ENCODE measurements around the gene HES1. TPM values are rescaled to one million over a fixed set of nuclear protein-coding genes. Genes with fewer than 3 reads are reported as not detected.

Gene HES1
- total RNA-seq, 1 donor from 2014 or later: 55.6 TPM

- H3K4me3 ChIP-seq (ENCODE audit: low read depth, low read length): no peak overlapping the region
- TF ChIP-seq CTCF (conservative IDR thresholded peaks at IDR 0.05; ENCODE audit: low read depth, low read length): no peak
- DNase-seq (ENCODE audit: low read depth): no peak
These were observed 18.4 kb downstream of the HES1 start for GRCh38 chr3:194154346-194154745.

- H3K4me3 ChIP-seq (ENCODE audit: low read depth, low read length): no peak overlapping the region
- TF ChIP-seq CTCF (conservative IDR thresholded peaks at IDR 0.05; ENCODE audit: low read depth, low read length): no peak
- DNase-seq (ENCODE audit: low read depth): no peak
These were observed 20.1 kb downstream of the HES1 start for GRCh38 chr3:194156095-194156494.

GRCh38 chr3:194158942-194159439 lies 23.0 kb downstream of the HES1 start:
- no peak overlapping the region for H3K4me3 ChIP-seq (ENCODE audit: low read depth, low read length)
- no peak for TF ChIP-seq CTCF (conservative IDR thresholded peaks at IDR 0.05; ENCODE audit: low read depth, low read length)
- no peak for DNase-seq (ENCODE audit: low read depth)

DNA sequence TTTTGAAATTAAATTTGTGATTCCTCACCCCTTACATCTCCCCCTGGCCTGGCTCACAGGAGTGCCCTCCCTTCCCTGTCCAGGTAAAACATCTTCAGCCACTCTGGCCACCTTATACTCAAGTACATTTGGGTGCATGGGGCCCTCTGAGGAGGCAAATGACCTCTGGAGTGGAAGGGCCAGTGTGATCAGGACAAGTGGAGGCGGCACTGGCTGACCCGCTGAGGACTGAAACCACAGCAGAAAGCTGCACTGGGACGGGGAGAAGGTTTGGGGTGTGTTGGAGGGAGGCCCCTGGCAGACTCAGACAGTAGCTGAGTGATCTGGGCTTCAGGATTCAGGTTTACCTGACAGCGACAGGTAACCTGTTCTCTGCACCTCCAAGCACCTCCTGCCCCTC lies 24.2 kb downstream of the HES1 start:
- no peak for TF ChIP-seq CTCF (conservative IDR thresholded peaks at IDR 0.05; ENCODE audit: low read depth, low read length)
- H3K4me3 ChIP-seq (ENCODE audit: low read depth, low read length): no peak overlapping the region
- DNase-seq (ENCODE audit: low read depth): no peak

DNA sequence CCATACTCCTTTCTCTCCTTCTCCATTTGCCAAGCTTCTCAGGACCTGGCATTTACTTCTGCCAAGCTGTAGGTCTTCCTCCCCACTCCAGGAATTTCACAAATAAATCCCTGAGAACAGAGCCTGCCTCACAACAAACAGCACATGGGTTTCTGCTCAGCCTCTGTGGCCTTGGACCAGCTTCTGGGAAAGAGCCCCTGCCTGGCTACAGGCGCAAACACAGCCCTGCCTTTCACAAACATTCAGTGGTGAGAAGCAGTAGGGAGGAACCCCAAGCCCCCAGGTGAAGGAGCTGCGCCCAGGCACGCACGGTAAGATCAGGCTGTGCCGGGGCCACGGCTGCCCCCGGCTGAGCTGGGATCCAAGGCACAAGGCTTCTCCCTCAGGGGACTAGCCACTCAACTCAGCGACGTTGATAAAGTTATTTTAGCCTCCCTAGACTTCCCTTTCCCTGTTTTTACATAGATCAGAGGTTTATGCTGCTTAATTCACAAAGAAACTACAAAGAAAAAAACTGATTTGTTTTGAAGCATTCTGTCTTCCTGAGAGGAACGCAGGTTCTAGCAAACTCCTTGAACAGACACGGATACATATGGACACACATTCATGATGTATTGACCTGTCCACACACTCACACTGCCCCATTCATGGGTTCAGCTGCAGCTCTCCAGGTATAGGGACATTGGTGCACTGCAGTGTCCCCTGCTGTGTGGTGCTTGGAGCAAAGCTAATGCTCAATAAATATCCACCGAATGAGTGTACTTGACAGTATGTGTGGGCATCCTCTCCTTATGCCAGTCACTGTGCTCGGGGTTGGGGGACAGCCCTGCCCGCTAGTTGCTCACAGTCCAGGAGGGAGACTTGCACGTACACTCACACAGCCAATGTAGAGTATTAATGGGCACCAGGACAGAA lies 25.4 kb downstream of the HES1 start:
- H3K4me3 ChIP-seq (ENCODE audit: low read depth, low read length): no peak overlapping the region
- no peak for TF ChIP-seq CTCF (conservative IDR thresholded peaks at IDR 0.05; ENCODE audit: low read depth, low read length)
- DNase-seq (ENCODE audit: low read depth): no peak

GRCh38 chr3:194162070-194162678 lies 26.2 kb downstream of the HES1 start:
- no peak for DNase-seq (ENCODE audit: low read depth)
- TF ChIP-seq CTCF (conservative IDR thresholded peaks at IDR 0.05; ENCODE audit: low read depth, low read length): no peak
- no peak overlapping the region for H3K4me3 ChIP-seq (ENCODE audit: low read depth, low read length)
